Measurements from ENCODE around the gene FOXJ3.

Gene FOXJ3

GRCh38 chr1:42335050-42335808 lies at the start of gene FOXJ3:
TSS of gene FOXJ3 (minus strand) at chr1:42335235. CDS start at chr1:42311093, 24,142 bp downstream.
- peak; percentile 96 for DNase-seq

GRCh38 chr1:42381280-42381673 lies 46.2 kb upstream of the FOXJ3 start:
- no peak for DNase-seq

GRCh38 chr1:42380586-42381279 lies 45.7 kb upstream of the FOXJ3 start, which contains the start of gene RIMKLA:
TSS of gene RIMKLA (plus strand) at chr1:42380792. CDS start at chr1:42380935, 143 bp downstream.
- peak; percentile 81 for DNase-seq

GRCh38 chr1:42379794-42380585 lies 45.0 kb upstream of the FOXJ3 start:
- DNase-seq = peak; percentile 70

- no peak for DNase-seq
Measured at GRCh38 chr1:42372796-42373195, 37.8 kb upstream of the FOXJ3 start.

- no peak for DNase-seq
Measured at GRCh38 chr1:42370876-42371549, 36.0 kb upstream of the FOXJ3 start.

- no peak for DNase-seq
Measured at GRCh38 chr1:42369471-42369870, 34.4 kb upstream of the FOXJ3 start.

- DNase-seq = no peak
Measured at GRCh38 chr1:42368096-42368795, 33.2 kb upstream of the FOXJ3 start.

GRCh38 chr1:42365118-42365517 lies 30.1 kb upstream of the FOXJ3 start:
- DNase-seq = no peak

- DNase-seq = no peak
Measured at GRCh38 chr1:42364542-42364941, 29.5 kb upstream of the FOXJ3 start.

- DNase-seq = no peak
Measured at GRCh38 chr1:42364089-42364488, 29.1 kb upstream of the FOXJ3 start.

- no peak for DNase-seq
Measured at GRCh38 chr1:42359466-42359865, 24.4 kb upstream of the FOXJ3 start.

- no peak for DNase-seq
Measured at GRCh38 chr1:42358791-42359190, 23.8 kb upstream of the FOXJ3 start.

GRCh38 chr1:42350086-42350485 lies 15.1 kb upstream of the FOXJ3 start:
- DNase-seq = peak; percentile 18

- DNase-seq = peak; percentile 4
Measured at GRCh38 chr1:42348498-42348897, 13.5 kb upstream of the FOXJ3 start.

- no peak for DNase-seq
Measured at GRCh38 chr1:42343049-42343448, 8.0 kb upstream of the FOXJ3 start.

- DNase-seq = peak; percentile 89
Measured at GRCh38 chr1:42340901-42341300, 5.9 kb upstream of the FOXJ3 start.

- DNase-seq = peak; percentile 99
Measured at GRCh38 chr1:42340093-42340492, 5.1 kb upstream of the FOXJ3 start.

- DNase-seq = no peak
Measured at GRCh38 chr1:42336978-42337377, 1.9 kb upstream of the FOXJ3 start.

GRCh38 chr1:42335809-42336518 lies 929 bp upstream of the FOXJ3 start:
- DNase-seq = peak; percentile 84

GRCh38 chr1:42334240-42335049 lies 590 bp downstream of the FOXJ3 start:
- peak; percentile 54 for DNase-seq

Measured in NCI-H345 (cell line).